HG03066 (cell line): ENCODE data around the gene AKNAD1.
"Not testable (repeated sequence)": the region's sequence is repeated elsewhere in the genome, so short reads cannot be mapped to it uniquely, and the experiment has no call there.

Experiments used
- ATAC-seq: cut with Tn5 transposase; IDR thresholded peaks from one replicate; pipeline ENCODE4 v1.9.1; 2021; ENCODE audit warnings: low read depth; ENCODE audit not compliant: unreplicated experiment

The AKNAD1 gene

DNA sequence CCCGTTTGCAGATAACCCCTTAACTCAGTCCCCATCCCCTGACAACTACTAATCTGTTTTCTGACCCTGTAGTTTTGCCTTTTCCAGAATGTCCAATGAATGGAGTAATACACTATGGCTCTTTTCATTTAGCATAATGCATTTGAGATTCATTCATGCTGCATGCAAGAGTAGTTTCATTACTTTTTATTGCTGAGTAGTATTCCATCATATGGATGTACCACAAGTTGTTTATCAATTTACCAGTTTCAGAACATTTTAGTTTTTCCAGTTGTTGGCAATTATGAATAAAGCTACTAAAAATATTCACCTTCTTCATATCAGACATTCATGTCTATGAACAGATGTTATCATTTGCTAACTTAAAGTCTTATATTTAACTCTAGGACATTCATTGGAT is 65.1 kb downstream of the AKNAD1 start:
- ATAC-seq: no peak

DNA sequence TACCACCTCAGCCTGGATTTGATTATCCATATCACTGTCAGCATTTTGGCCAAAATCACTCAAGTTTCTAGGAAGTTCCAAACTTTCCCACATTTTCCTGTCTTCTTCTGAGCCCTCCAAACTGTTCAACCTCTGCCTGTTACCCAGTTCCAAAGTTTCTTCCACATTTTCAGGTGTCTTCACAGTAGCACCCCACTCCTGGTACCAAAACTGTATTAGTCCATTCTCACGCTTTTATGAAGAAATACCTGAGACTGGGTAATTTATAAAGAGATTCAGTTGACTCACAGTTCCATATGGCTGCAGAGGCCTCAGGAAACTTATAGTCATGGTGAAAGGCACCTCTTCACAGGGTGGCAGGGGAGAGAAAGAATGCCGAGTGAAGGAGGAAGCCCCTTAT is 71.0 kb downstream of the AKNAD1 start:
- no peak for ATAC-seq

DNA sequence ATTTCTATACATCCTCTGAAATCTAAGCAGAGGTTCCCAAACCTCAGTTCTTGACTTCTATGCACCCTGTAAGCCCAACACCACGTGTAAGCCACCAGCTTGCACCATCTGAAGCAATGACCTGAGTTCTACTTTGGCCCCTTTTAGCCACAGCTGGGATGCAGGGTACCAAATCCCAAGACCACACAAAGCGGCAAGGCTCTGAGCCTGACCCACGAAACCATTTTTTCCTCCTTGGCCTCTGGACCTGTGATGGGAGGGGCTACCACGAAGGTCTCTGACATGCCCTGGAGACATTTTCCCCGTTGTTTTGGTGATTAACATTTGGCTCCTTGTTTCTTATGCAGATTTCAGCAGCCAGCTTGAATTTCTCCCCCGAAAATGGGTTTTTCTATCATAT is 71.6 kb downstream of the AKNAD1 start:
- ATAC-seq: no peak

DNA sequence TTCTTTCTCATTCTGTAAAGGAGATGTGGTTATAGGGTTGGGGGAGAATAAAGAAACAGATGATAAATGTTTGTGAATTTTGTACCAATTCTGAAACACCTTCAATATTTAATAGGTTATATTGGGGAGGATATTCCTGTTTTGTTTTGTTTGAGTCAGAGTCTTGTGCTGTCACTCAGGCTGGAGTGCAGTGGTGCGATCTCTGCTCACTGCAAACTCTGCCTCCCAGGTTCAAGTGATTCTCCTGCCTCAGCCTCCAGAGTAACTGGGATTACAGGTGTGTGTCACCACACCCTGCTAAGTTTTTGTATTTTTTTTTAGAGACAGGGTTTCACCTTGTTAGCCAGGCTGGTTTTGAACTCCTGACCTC is 75.3 kb downstream of the AKNAD1 start:
- ATAC-seq: not testable (repeated sequence)

DNA sequence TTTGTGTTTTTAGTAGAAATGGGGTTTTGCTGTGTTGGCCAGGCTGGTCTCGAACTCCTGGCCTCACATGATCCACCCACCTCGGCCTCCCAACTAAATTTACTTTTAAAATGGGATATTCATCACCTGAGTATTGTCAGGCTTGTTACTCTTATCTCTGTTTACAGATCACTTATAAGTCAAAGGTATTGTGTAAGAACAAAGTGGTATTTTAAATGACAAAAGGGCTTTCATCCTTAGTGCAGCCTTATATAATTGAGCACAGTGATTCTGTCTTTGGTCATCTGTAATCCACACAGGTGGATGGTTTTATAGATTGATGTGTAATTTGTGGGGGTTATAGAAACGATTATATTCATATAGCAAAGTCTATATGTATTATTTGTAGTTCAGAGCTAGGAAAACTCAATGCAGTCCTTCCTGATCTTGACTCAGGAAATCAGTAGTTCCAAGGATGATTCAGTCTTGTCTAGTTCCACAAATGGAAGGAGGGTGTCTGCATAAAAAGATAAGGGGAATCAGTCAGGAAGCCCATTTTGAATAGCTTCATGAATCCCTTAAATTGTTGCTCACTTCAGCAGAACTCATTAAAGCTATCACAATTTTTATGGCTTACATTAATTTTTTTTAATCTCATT is 75.8 kb downstream of the AKNAD1 start:
- no peak for ATAC-seq

DNA sequence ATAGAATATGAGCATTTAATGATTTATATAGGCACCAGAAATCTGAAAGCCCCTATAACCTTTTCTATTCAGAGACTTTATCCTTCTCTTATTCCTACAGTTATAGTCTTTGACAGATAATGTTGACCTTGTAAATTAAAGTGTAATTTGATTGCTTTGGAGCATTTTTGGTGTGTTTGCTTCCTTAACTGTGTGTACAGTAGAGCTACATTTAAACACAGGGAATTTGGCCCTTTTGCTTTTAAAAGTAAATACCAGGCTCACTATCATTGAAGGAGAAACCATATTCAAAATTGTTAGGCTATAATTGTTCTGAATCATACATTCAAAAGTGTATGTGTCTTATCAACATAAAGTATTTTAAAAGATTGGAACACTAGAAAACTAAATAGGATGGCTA is 77.4 kb downstream of the AKNAD1 start:
- ATAC-seq: no peak

DNA sequence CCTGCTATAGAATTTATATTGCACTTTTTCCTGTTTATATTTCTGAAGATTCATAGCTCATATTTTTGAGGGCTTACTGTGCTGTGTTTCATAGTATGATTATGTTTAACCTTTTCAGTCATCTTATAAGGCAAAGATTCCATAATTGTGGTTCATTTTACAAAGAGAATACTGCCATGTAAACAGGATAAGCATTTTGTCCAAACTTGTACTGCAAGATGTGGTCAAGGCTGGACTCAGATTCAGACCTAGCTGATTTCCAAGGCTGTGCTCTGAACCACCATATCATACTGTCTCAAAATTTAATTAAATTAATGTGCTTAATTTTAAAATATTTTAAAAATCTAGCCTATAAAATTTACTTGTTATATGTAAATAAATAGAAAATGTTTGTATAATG is 79.1 kb downstream of the AKNAD1 start:
- no peak for ATAC-seq

DNA sequence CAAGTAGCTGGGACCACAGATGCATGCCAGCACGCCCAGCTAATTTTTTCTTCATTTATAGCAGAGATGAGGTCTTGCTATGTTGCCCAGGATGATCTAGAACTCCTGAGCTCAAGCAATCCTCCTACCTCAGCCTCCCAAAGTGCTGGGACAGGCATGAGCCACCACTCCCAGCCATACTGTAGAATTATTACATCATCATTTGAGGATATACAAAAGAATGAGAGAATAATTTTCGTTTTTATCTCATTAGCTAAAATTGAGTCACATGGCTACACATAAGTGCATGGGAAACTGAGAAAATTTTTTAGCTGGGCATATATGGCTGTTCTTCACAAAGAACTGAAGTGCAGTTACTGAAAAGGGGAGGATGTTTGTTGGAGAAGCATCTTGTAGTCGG is 89.2 kb downstream of the AKNAD1 start:
- ATAC-seq: no peak

DNA sequence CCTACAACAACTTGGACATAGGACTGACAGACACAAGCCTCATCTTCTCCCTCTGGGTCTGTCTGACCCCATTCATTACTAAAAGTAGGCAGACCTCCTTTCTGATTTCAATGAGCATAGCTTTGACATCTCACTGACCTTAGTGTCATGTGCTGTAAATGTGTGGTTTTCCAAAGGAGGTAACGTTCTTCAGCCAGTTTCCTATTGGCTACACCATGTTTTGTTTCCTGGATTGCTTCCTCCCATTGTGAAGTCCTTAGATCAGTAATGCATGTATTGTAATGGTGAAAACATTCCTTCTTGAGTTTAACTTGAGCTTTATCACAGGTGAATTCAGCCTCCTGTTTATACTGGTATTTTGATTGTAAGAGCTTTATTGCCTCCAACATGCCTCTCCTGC is 89.8 kb downstream of the AKNAD1 start:
- ATAC-seq: no peak
